K562 (cell line): Measurements from ENCODE around the gene PKD1. TPM values are rescaled to one million over a fixed set of nuclear protein-coding genes. Genes with fewer than 3 reads are reported as not detected.

Experiments
- BACH1 ChIP-seq: fragments of 200-800 bp; sonication (Bioruptor generic); IDR thresholded peaks from 2 replicates; pipeline ENCODE4 v1.6.1; 2016; ENCODE audit warnings: missing genetic modification characterization, missing compliant biosample characterization
- CAMTA2 ChIP-seq: fragments of 250-450 bp; sonication (Bioruptor Pico); conservative IDR thresholded peaks from 2 replicates; pipeline ENCODE4 v1.5.1; 2022
- FOXP1 ChIP-seq: sonication (generic); formaldehyde crosslinking; IDR thresholded peaks from 2 replicates; pipeline ENCODE4 v1.8.0; 2022; ENCODE audit warnings: mild to moderate bottlenecking, missing genetic modification reagents
- IRF1 ChIP-seq: sonication (generic); formaldehyde crosslinking; IDR thresholded peaks from 2 replicates; pipeline ENCODE4 v1.8.0; 2022; ENCODE audit warnings: missing genetic modification reagents, mild to moderate bottlenecking, borderline replicate concordance
- JUN ChIP-seq, 2 experiments: sonication (generic) in 1 of 2; formaldehyde crosslinking in 1 of 2; IDR thresholded peaks; 2 replicates each; pipeline versions ENCODE4 v1.6.1 to v1.8.0; 2012 to 2022; ENCODE audit warnings: borderline replicate concordance in 2 of 2, mild to moderate bottlenecking in 2 of 2, improper control_type of control experiment in 1 of 2, low read depth in 1 of 2, low read length in 1 of 2, missing genetic modification reagents in 1 of 2
- KDM5B ChIP-seq: fragments of 200-600 bp; sonication (generic); IDR thresholded peaks from 2 replicates; pipeline ENCODE4 v1.6.1; 2012; ENCODE audit warnings: low read depth, mild to moderate bottlenecking, moderate library complexity, low read length, control low read depth, inconsistent platforms; ENCODE audit not compliant: insufficient replicate concordance
- NFE2L1 ChIP-seq: fragments of 450-650 bp; IDR thresholded peaks from 2 replicates; pipeline ENCODE4 v1.6.1; 2016; ENCODE audit warnings: missing genetic modification characterization, low read depth, mild to moderate bottlenecking, missing compliant biosample characterization, moderate library complexity, borderline replicate concordance
- ZBTB1 ChIP-seq: sonication (generic); formaldehyde crosslinking; IDR thresholded peaks from 2 replicates; pipeline ENCODE4 v1.8.1; 2023; ENCODE audit warnings: missing genetic modification reagents, low read depth, mild to moderate bottlenecking, borderline replicate concordance
- ZNF639 ChIP-seq, 2 experiments: fragments of 200-800 bp in 1 of 2; sonication (Bioruptor generic) in 1 of 2; sonication (generic) in 1 of 2; formaldehyde crosslinking in 1 of 2; IDR thresholded peaks in 1 of 2; conservative IDR thresholded peaks in 1 of 2; 2 replicates each; pipeline versions ENCODE4 v1.5.0 to v1.6.1; 2016 to 2020; ENCODE audit warnings: missing compliant biosample characterization in 1 of 2, missing genetic modification characterization in 1 of 2, missing genetic modification reagents in 1 of 2
- ZSCAN32 ChIP-seq: fragments of 450-650 bp; formaldehyde crosslinking; IDR thresholded peaks from 2 replicates; pipeline ENCODE4 v1.4.0; 2020; ENCODE audit warnings: mild to moderate bottlenecking, moderate library complexity
- polyA plus RNA-seq, 8 experiments: library from polyadenylated mRNA; depleted of rRNA in 4 of 8; stranded (reverse) in 5 of 8; unstranded in 3 of 8; fragments of >200 nt; fragmentation: Nextera tagmentation in 2 of 8; fragmentation: Illumina TruSeq in 1 of 8; extraction: Ambion mirVana in 2 of 8; extraction: Trizol in 1 of 8; gene quantifications; 2 replicates each; pipeline versions ENCODE4 v1.2.1 to v1.2.3, GENCODE V29; 2011 to 2014; ENCODE audit warnings: inconsistent platforms in 1 of 8, missing spikeins in 1 of 8
- total RNA-seq, 7 experiments: library from RNA; depleted of rRNA in 6 of 7; stranded (reverse); fragments of >200 nt in 6 of 7; fragmentation: Illumina TruSeq in 2 of 7; extraction: Trizol in 2 of 7; gene quantifications; 2 replicates each; pipeline versions ENCODE4 v1.2.1 to v1.2.3, GENCODE V29; 2011 to 2021; ENCODE audit warnings: low replicate concordance in 1 of 7

Gene PKD1
- total and polyA plus RNA-seq, 9 of the 15 experiments (the other 6 are each of a cell fraction or from before 2014, with no cell fraction given) = 0.23 to 93.5 (median 12.6) TPM

GRCh38 chr16:2147981-2148671, 12.4 kb upstream of the PKD1 start, which contains the start of gene RAB26 (continued):
- TF ChIP-seq ZSCAN32 (CRISPR knock-in tag) (no peak), ZNF639 (CRISPR knock-in tag; conservative IDR thresholded peaks at IDR 0.05 in 1 of 2, IDR thresholded peaks at IDR 0.05 in 1 of 2) (no peak), JUN (IDR thresholded peaks at IDR 0.05; ENCODE audit: borderline replicate concordance, low read depth, low read length) (no peak), JUN (CRISPR knock-in tag; IDR thresholded peaks at IDR 0.05; ENCODE audit: borderline replicate concordance) (no peak), CAMTA2 (CRISPR knock-in tag) (no peak), NFE2L1 (tag) (no peak), KDM5B (no peak), ZBTB1 (CRISPR knock-in tag) (no peak), IRF1 (no peak), FOXP1 (CRISPR knock-in tag) (no peak), BACH1 (tag) (no peak)
